Bronchial epithelial cell (primary cell): ENCODE measurements around the gene SDSL. TPM values are rescaled to one million over a fixed set of nuclear protein-coding genes. Genes with fewer than 3 reads are reported as not detected.

ENCODE experiments used
- DNase-seq: peaks from one replicate; pipeline ENCODE4 v3.0.0-alpha.2; 2010; ENCODE audit warnings: low read depth
- FAIRE-seq: peaks from 2 replicates; lab custom pipeline; 2011; peaks lifted over from hg19 to GRCh38; lab: Jason Lieb, UNC
- H3K27me3 ChIP-seq: 2 replicates; pipeline ENCODE4 v1.5.1; 2011; ENCODE audit warnings: low read length; ENCODE audit not compliant: control insufficient read depth, insufficient read depth
- H3K36me3 ChIP-seq: 2 replicates; pipeline ENCODE4 v1.5.1; 2011; ENCODE audit warnings: low read length; ENCODE audit not compliant: control insufficient read depth, insufficient read depth
- H3K4me3 ChIP-seq: 2 replicates; pipeline ENCODE4 v1.5.1; 2011; ENCODE audit warnings: mild to moderate bottlenecking, low read depth, low read length, control low read depth
- total RNA-seq: library from RNA; depleted of rRNA; stranded (reverse); fragments of >200 nt; gene quantifications from 2 replicates; pipeline ENCODE4 v1.2.1, GENCODE V29; 2014
- TF ChIP-seq, protein P1 (sequence below): IDR thresholded peaks from 2 replicates; pipeline ENCODE4 v1.5.1; 2011; ENCODE audit warnings: mild to moderate bottlenecking, moderate library complexity, low read length, control low read depth, inconsistent platforms; ENCODE audit not compliant: insufficient read depth, severe bottlenecking

Gene SDSL
- total RNA-seq, 1 donor from 2014 or later = 4.7 TPM

DNA sequence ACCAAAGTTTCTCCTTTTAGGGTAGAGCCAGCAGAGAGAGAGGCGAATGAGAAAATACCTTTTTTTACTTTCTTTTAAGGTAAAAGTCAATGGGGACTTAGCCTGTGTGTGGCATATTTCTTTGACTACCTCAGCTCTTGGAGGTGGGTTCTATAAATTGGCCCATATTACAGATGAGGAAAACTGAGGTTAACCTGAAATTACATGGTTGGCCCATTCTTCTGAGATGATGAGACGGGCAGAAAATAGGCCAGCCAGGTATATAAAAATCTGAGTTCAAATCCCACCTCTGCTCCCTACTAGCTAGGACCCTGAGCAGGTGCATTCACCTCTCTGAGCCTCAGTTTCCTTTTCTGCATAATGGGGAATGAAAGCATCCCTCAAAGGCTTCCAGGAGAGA, 27.1 kb downstream of the SDSL start:
- DNase-seq (no peak), FAIRE-seq (no peak)
- Histone ChIP-seq H3K4me3 (no peak overlapping the region), H3K36me3 (no peaks in the 10 kb centered on the region), H3K27me3 (no peaks in the 10 kb centered on the region)
- TF ChIP-seq, protein P1, sequence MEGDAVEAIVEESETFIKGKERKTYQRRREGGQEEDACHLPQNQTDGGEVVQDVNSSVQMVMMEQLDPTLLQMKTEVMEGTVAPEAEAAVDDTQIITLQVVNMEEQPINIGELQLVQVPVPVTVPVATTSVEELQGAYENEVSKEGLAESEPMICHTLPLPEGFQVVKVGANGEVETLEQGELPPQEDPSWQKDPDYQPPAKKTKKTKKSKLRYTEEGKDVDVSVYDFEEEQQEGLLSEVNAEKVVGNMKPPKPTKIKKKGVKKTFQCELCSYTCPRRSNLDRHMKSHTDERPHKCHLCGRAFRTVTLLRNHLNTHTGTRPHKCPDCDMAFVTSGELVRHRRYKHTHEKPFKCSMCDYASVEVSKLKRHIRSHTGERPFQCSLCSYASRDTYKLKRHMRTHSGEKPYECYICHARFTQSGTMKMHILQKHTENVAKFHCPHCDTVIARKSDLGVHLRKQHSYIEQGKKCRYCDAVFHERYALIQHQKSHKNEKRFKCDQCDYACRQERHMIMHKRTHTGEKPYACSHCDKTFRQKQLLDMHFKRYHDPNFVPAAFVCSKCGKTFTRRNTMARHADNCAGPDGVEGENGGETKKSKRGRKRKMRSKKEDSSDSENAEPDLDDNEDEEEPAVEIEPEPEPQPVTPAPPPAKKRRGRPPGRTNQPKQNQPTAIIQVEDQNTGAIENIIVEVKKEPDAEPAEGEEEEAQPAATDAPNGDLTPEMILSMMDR = no peak

DNA sequence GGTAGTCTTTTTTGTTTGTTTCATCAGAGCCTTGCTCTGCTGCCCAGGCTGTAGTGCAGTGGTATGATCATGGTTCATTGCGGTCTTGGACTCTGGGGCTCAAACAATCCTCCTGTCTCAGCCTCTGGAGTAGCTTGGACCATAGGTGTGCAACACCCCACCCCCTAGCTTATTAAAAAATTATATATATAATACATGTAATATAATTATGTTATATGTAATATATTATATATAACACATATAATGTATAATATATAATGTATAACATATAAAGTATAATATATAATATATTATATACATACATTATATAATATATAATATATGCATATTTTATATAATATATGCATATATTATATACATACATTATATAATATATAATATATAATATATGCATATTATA, 27.7 kb downstream of the SDSL start:
- Histone ChIP-seq H3K4me3 (no peak overlapping the region), H3K27me3 (no peaks in the 10 kb centered on the region), H3K36me3 (no peaks in the 10 kb centered on the region)
- no peak for DNase-seq
- TF ChIP-seq, protein P1 = no peak
- no peak for FAIRE-seq

DNA sequence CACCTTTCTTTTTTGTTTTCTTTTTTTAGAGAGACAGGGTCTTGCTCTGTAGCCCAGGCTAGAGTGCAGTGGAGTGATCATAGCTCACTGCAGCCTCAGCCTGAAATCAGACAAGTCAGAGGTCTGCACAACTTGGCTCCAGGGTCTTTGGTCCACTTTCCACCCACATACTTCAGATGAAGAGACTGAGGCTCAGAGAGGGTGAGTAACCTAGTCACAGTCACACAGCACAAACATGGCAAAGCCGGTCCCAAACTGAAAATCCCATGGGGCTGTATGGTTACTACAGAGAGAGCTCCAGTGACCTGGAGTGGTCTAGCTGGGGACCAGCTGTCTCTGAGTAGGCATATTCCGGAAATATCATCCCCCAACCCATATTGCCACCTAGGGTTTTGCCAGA, 30.3 kb downstream of the SDSL start:
- no peaks in the 10 kb centered on the region for H3K27me3 ChIP-seq

DNA sequence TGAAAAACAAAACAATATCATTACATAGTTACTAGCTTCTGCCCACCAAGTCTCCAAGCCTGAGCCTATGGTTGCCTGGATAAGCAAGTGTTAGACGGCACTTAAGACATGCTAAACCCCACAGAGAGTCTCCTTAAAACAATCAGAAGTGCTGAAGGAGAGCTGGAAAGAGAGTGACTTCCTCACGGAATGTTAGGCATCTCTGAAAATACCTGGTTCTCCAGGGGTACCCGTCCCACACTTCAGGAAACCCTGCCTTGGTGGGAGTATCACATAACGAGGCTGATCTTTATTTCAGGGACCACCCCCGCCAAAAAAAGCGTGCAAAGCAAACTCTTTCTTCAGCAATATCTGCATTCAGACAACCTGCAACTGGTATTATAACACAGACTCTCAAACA, 31.1 kb downstream of the SDSL start:
- peaks cover 2% of the 10 kb centered on the region for H3K27me3 ChIP-seq
- no peak overlapping the region for H3K4me3 ChIP-seq
- DNase-seq = no peak
- TF ChIP-seq, protein P1 = no peak
- H3K36me3 ChIP-seq = no peaks in the 10 kb centered on the region
- no peak for FAIRE-seq

More for the DNA sequence above, 30.3 kb downstream of the SDSL start:
- DNase-seq (no peak), FAIRE-seq (no peak)
- no peaks in the 10 kb centered on the region for H3K36me3 ChIP-seq
- TF ChIP-seq, protein P1 = no peak
- H3K4me3 ChIP-seq = no peak overlapping the region

DNA sequence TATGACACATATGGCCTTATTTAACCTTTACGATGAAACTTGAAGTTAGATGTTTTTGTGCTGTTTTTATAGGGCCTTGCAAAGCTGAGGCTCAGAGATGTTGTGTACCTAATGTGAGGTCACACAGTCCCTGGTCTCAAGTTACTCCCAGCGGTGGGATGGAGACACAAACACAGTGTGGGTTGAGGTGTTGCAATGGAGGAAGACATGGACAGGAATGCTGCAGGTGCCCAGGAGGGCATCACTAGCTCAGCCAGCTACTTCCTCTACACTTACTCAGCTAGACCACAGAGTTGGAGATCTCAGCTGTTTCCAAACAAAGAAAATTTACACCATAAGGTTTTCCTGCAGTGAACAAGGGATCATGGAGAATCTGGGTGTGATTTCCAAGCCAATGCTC, 34.0 kb downstream of the SDSL start:
- FAIRE-seq = no peak
- H3K27me3 ChIP-seq = peaks cover 2% of the 10 kb centered on the region
- TF ChIP-seq, protein P1 = no peak
- DNase-seq = no peak
- no peaks in the 10 kb centered on the region for H3K36me3 ChIP-seq
- no peak overlapping the region for H3K4me3 ChIP-seq

DNA sequence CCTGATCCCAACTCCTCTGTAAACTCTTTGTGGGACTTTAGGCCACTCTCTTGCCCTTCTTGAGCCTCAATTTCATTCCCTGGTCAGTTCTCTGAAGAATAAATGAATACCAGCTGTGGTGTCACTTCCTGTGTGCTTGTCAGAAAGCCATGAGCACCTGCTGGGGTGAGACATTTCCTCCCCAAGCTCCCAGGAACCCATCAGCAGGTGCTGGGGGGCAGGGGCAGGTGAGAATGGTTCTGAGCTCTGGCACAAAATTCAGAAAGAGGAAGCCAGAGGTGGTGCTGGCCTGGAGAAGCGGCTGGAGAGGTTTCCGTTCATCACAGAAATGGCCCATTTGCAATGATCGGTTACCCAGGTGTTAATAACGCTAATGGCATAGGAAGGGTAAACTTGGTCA, 34.6 kb downstream of the SDSL start:
- TF ChIP-seq, protein P1 = no peak
- DNase-seq (no peak), FAIRE-seq (no peak)
- peaks cover 2% of the 10 kb centered on the region for H3K27me3 ChIP-seq
- H3K36me3 ChIP-seq = no peaks in the 10 kb centered on the region
- no peak overlapping the region for H3K4me3 ChIP-seq
